Suprapubic skin (tissue), 3 donors: ENCODE measurements around the gene GAK.

Experiments used
- EP300 ChIP-seq: sonication (generic); formaldehyde crosslinking; IDR thresholded peaks from one replicate; pipeline ENCODE4 v1.6.1; 2017; ENCODE audit warnings: antibody characterized with exemption
- TF ChIP-seq, protein P1 (sequence below), 2 donors: fragments of 200-600 bp in 1 of 2; fragments of 450-650 bp in 1 of 2; sonication (generic) in 1 of 2; IDR thresholded peaks; one replicate each; pipeline ENCODE4 v1.5.1; 2016 to 2019; ENCODE audit warnings: antibody characterized with exemption in 2 of 2, mild to moderate bottlenecking in 1 of 2, moderate library complexity in 1 of 2

DNA sequence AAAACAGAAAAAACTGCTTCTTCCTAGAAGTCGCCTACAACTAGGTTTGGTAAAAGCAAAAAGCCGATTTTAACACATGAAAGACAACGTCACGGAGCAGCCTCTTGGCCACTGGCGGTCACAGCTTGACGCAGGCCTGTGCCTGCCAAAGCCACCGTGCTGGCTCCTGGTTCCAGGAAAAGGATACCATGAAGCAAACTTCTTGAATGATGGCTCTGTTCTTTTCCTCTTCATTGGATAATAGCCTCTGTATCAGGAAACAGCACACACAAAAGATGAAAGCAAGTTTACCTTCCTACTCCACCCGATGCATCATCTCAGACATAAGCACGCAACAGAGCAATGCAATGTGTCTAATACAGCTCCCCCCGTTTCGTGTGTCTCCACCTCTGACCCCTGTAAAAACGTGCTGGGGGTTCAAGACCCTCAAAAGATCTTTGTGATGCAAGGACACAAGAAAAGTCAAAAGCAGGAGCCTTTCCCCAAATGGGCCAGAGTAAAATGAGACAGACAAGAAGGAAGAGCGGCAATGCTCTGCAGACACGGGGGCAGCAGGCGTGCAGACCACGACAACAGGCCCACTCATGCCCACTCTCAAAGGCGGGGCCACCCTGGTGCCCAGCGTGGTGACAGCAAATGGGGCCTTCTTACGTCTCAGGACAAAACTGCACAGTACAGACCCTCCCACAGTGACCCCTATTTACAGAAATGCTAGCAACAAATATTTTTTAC lies 19.4 kb downstream of the GAK start:
- no peak for TF ChIP-seq EP300
- TF ChIP-seq, protein P1, sequence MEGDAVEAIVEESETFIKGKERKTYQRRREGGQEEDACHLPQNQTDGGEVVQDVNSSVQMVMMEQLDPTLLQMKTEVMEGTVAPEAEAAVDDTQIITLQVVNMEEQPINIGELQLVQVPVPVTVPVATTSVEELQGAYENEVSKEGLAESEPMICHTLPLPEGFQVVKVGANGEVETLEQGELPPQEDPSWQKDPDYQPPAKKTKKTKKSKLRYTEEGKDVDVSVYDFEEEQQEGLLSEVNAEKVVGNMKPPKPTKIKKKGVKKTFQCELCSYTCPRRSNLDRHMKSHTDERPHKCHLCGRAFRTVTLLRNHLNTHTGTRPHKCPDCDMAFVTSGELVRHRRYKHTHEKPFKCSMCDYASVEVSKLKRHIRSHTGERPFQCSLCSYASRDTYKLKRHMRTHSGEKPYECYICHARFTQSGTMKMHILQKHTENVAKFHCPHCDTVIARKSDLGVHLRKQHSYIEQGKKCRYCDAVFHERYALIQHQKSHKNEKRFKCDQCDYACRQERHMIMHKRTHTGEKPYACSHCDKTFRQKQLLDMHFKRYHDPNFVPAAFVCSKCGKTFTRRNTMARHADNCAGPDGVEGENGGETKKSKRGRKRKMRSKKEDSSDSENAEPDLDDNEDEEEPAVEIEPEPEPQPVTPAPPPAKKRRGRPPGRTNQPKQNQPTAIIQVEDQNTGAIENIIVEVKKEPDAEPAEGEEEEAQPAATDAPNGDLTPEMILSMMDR (IDR thresholded peaks at IDR 0.05) = no peak
